Activated CD4-positive, CD25-positive, alpha-beta regulatory T cell (primary cell): Measurements from ENCODE around the gene ATP2C1.

ENCODE experiments used
- DNase-seq, 4 experiments: peaks; one replicate each; lab custom pipeline; 2025; lab: John Stamatoyannopoulos, UW

The ATP2C1 gene

DNA sequence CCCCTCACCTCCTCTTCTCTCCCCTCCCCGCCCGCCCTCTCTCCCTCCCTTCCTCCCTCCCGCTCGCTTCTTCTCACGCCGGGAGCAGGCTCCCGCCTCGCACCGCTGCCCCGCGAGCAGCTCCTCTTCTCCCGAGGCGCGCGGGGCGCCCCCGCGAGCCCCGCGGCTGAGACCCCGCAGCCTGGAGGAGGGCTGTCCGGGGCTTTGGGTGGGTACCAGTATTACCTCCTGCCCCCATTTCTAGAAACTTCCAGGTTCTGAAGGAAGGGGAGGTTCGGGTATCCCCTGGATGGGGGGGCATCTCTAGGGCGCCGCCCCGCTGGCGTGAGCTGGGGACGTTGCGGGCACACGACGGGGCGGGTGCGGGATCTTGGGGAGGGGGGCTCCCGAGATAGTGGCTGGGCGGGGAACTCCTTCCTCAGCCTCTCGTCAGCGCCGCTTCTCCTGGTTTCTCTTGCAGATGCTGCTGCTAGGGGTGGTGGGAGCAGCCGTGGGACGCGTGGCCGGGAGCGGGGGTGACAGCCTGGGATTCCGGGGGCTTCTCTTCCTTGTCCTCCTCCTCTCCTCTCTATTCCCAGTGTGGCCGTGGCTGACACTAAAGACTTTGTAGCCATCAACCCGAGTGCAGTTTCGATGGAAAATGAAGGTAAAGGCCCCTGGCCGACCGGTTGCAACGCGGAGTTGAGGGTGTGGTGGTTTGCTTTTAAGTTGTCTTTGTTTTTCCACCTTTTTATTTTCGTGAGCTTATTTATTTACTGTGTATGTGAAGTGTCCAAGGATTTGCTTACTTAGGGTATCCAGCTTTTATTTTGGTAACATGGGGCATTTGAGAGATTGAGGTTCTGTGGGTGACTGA is 474 bp downstream of the ATP2C1 start:
- DNase-seq, result peak in 3 of 4 experiments; percentile 4 to 12 (median 5)

- no peak for DNase-seq
These were observed 1.0 kb downstream of the ATP2C1 start for GRCh38 chr3:130894986-130895280.

DNA sequence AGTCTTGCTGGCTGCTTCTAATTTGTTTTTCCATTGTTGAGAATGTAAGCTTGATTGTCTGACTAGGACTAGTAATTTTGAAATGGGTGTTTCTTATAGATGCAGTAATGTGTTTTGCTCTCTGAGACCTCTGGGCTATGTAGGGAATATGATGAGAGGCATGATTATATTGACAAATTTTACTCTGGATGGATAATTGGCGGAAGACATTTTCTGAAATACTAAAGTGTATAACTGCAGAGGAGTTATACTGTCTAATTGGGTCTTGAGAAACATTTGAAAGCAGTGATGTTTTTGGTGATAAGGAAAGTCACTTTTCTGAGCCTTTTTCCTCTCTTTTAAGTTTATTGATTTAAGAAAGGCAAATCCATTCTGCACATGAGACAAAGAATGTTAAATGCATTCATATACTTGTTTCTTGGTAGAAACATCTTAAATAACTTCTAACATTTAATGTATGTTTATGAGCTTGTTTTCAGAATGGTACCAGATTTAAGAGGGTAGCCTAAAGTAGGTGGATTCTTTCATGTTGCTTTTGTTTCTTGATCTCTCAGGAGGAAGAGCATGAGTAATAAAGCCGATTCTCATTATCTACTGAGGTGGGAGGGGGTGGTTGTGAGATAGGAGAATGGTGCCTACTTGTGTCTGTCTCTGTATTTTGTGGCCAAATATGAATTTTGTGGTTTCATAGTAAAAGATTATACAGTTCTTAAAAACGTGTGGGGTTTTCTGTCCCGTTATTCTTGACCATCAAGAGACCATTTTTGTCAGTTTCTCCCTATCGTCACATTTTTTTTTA is 2.0 kb downstream of the ATP2C1 start:
- DNase-seq, result no peak

- DNase-seq, result no peak
These were observed 3.4 kb downstream of the ATP2C1 start for GRCh38 chr3:130897316-130897715.

DNA sequence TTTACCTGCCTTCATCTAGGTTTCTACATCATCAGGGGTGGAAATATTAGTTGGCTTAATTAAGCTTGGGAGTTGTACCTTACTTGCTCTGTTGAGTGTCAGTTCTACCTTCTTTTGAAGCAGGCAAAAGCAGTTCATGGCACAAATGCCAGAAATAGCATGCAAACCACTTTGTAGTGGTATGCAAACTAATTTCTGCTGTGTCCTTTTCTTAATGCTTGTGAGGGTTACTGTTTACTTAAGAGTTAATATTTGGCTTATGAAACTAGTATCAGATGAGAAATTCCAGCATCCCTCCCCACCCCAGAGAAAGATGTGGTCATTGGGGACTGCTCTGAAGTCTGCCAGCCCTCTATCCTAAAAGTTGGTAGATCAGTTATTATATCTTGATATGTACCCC is 7.1 kb downstream of the ATP2C1 start:
- no peak for DNase-seq

GRCh38 chr3:130901463-130902204 is 7.8 kb downstream of the ATP2C1 start:
- no peak for DNase-seq

- no peak for DNase-seq
These were observed 9.6 kb downstream of the ATP2C1 start for GRCh38 chr3:130903412-130903908.

- no peak for DNase-seq
These were observed 10.6 kb downstream of the ATP2C1 start for GRCh38 chr3:130904491-130904890.

DNA sequence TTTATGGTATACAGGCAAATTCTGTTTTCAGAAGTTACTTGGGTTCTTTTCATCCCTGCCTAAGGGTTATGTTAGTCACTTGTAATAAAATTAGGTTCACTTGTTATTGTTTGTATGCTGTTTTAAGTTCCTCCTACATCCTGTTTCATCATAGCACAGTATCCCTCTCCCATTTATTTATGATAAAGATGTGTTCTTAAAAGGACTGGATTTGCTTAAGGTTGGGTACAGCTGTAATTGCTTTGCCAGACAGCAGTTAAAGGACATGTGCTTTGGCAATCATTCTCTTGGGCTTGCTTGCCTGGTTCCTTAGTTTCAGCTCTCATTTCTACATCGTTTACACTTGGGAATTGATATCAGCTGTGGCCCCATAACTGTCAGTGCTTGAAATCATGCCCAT is 11.7 kb downstream of the ATP2C1 start:
- DNase-seq, result no peak

GRCh38 chr3:130906374-130906995 is 12.6 kb downstream of the ATP2C1 start:
- no peak for DNase-seq

- DNase-seq, result no peak
These were observed 13.6 kb downstream of the ATP2C1 start for GRCh38 chr3:130907500-130907899.

DNA sequence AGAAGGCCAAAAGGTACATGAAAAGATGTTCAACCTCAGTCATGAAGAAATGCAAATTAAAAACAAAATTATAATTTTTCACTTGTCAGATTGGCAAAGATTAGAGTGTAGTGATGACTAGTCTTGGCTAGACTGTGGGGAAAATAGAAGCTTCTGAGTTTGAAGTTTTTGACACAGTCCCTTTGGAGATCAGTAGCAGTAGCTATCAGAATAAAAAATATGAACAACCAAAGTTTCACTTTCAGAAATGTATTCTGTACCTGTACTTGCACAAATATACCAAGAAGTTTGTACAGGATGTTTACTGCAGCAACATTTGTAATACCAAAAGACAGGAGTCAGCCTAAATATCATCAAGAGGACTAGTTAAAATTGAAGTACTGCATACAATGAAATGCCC is 14.1 kb downstream of the ATP2C1 start:
- DNase-seq, result no peak

DNA sequence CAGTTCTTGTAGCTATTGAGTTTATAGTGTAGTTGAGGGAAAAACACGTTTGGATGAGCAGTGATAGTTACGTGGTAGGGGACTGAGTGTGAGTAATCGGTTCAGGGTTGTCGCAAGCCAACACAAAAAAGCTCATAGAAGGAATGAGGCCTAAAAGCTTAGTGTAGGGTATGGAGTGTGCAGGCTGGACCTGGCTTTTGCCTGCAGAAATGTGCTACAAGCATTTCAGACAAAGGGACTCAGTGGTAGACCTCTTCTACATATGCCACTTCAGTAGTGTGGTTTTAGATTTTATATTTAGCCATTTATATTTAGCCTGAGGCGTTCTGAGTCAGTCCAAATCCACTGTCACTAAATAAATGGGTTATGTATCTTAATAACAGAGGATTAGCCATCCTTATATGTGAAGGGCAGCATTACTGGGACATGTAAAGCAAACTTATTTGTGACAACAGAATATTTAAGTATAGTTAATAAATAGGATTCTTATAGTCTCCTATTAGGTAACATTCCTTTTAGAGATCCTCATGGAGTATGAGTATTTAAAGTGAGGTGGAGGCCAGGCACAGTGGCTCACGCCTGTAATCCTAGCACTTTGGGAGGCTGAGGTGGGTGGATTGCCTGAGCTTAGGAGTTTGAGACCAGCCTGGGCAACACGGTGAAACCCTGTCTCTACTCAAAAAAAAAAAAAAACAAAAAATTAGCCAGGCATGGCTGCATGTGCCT is 21.8 kb downstream of the ATP2C1 start:
- DNase-seq, result no peak

GRCh38 chr3:130916507-130917167 is 22.8 kb downstream of the ATP2C1 start:
- no peak for DNase-seq

GRCh38 chr3:130918328-130918727 is 24.4 kb downstream of the ATP2C1 start:
- DNase-seq, result no peak

DNA sequence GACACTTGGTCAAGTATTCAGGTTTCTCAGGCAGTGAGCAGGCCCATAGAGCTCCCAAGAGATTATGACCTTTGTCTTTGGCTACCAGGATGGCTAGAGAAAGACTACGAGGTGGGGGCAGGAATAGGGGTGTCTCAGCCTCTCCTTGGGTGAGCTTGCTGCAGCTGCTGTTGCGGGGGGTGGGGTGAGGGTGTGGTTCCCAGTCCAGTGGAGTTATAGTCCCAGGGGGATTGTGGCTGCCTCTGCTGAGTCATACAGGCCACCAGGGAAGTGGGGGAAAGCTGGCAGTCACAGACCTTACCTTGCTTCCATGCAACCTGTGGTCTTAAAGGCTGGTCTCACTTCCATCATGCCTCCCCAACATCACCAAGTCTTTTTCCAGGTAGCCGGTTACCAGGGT is 31.7 kb downstream of the ATP2C1 start:
- DNase-seq, result no peak

GRCh38 chr3:130926504-130926903 is 32.6 kb downstream of the ATP2C1 start:
- DNase-seq, result no peak

DNA sequence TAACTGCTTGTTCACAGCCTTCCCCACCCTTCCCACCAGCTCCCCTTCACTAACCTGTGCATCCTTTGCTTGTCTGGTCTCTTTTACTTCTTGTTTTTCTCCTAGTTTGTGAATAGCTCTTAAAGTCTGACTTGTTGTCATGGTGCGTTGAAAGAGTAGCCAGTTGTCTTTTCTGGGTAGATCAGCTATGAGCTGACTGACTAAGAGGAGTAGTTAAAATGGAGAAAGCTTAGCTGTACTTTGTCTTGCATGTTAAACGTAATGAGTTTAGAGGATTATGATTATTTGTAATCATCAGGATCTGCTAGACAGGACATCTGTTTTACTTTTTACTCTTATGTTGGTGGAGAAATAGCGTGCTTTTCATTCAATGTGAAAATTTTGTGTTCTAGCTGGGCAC is 35.9 kb downstream of the ATP2C1 start:
- DNase-seq, result no peak

- no peak for DNase-seq
These were observed 39.1 kb downstream of the ATP2C1 start for GRCh38 chr3:130932979-130933378.

GRCh38 chr3:130933801-130934345 is 40.0 kb downstream of the ATP2C1 start:
- DNase-seq, result no peak
